Fibroblast of upper back skin (primary cell): Measurements from ENCODE around the gene CYB5RL.

ENCODE experiments used
- DNase-seq: peaks from one replicate; pipeline ENCODE4 v3.0.0-alpha.2; 2013

CYB5RL gene

DNA sequence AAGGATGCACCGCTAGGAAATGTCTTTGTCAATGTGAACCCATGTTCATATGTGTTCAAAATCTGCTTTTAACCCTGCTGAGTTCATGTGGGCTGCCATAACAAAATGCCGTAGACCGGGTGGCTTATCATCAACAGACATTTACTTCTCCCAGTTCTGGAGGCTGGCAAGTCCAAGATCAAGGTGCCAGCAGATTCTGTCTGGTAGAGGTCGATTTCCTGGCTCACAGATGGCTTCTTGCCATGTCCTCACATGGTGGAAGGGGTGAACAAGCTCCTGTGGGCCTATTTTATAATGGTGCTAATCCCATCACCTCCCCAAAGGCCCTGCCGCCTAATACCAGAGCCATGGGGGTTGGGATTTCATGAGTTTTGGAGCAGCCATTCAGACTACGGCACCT, 42.4 kb downstream of the CYB5RL start:
- DNase-seq = no peak

DNA sequence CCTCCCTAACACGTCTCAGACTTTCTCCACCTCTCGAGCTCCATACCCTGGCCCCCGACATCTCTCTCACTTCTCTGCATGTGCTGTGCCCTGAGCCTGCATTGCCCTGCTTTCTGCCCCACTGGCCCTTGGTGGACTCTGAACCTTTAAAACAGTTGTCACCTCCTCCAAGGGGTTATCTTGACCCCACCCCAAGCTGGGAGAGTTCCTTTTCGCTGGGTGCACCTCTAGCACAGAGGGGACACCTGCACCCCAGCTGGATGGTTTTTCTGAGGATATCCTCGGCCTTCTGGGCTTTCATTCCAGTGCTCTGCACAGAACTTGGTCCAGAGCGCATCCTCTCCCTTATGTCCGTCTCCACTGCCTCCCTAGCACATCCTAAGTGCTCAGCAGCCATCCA, 42.8 kb downstream of the CYB5RL start:
- DNase-seq = no peak

DNA sequence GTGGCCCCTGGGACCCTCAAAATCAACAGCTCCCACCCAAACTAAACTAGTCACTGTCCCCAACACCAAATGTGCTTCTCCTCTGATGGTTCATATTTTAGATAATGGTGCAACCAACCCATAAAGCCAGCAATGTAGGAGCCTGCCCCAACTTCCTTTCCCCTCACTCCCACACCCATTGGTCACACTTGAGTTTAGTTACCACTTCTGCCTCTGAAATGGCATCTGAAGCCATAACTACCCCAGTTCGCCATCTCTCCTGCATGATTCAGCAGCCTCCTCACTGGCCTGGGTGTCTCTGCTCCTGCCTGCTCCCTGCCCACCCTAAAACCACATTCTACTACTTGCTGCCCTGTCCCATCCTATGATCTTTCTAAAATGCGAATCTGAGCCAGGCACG, 43.6 kb downstream of the CYB5RL start:
- no peak for DNase-seq

DNA sequence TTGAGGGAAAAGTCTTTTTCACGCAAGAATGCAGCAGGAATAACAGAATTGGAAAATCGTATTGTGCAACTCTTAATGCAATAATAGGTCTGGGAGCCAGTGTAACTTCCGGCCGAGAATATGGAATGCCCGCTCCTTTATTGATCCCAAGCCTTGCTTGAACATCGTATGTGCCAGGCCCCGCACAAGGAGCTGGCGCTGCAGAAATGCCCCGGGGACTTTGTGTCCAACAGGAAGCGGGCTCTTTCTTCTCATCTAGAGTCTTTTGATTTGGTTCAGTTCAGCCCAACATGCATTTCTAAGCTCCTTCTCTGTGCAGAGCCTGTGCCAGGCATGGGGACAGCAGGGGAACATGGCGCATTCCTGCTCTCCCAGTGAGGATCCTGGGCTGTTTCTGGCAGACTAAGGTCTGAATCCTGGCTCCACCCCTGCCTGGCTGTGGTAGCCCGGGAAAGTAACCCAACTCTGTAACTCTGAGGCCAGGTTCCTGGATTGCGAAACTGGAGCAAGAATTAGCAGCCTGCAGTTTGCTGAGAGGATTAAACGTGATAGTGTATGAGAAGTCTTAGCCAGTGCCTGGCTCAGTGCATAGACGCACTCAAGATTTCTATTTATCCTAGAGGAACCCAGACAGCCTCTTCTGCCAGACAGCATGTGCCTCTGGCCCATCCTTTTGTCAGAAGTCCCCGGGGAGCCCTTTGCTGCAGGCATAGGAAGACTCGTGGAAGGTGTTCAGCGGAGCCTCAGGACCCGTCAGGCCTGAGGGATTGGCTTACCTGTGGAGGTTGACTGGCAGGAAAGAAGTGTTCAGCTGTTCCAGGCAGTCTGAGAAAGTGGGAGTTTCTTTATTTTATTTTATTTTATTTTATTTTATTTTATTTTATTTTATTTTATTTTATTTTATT, 46.0 kb downstream of the CYB5RL start:
- DNase-seq = peak; percentile 80

DNA sequence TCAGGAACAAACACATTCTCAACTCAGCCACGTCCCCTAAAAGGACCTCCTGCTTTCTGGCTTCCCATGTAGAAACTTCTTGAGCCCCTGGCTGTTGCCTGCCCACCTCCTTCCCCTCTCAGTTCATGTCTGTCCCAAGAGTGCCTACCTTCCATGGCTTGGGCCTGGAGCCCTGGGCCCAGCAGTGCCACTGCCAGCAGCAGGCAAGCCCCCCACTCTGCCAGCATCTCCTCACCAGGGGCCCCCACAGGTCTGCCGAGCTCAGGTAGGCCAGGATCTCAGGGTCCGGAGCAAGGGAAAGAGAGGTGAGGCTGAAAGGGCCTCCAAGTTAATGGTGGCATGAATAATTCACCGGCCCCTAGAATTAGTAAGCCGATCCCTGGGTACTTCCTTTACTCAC, 47.1 kb downstream of the CYB5RL start, which contains the start of gene CDCP2:
CDCP2 (minus strand) TSS at position 305 of the 400 bp plus-strand sequence; CDS start at position 227, 78 bp downstream.
- DNase-seq = no peak

DNA sequence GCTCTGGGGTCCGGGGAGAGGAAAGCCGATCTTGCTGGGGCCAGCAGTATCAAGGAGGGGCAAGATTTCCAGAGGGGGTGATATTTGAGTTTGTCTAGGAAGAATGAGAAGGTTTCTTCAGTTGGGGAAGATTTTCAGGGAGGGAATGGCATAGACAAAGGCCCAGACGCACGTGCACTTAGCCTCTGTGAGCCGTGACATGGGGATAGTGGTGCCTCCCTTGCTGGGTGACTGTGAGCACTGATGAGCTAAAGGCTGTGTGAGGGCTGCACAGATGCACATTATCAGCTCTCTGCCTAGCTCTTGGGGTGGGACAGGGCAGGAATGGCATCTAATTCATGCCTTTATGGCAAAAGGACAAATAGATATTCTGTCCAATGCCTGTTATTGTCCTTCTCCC, 48.8 kb downstream of the CYB5RL start:
- no peak for DNase-seq
